Adipocyte (in vitro differentiated cells): ENCODE measurements around the gene TTC7B.

Experiments
- DNase-seq: peaks from one replicate; pipeline ENCODE4 v3.0.0-alpha.2; 2015; ENCODE audit warnings: low read depth
- H3K27me3 ChIP-seq: replicated peaks from 2 replicates; pipeline ENCODE4 v1.7.0; 2013; ENCODE audit warnings: mild to moderate bottlenecking, low read length, moderate library complexity; ENCODE audit not compliant: control insufficient read depth, insufficient read depth
- H3K36me3 ChIP-seq: 2 replicates; pipeline ENCODE4 v1.7.0; 2013; ENCODE audit warnings: low read length, mild to moderate bottlenecking, moderate library complexity; ENCODE audit not compliant: control insufficient read depth, insufficient read depth, severe bottlenecking
- H3K4me1 ChIP-seq: 2 replicates; pipeline ENCODE4 v1.7.0; 2013; ENCODE audit warnings: mild to moderate bottlenecking, low read length, moderate library complexity; ENCODE audit not compliant: control insufficient read depth, insufficient read depth
- H3K4me3 ChIP-seq: 2 replicates; pipeline ENCODE4 v1.7.0; 2013; ENCODE audit warnings: mild to moderate bottlenecking, low read length, moderate library complexity
- H3K9ac ChIP-seq: 2 replicates; pipeline ENCODE4 v1.7.0; 2013; ENCODE audit warnings: mild to moderate bottlenecking, low read length, moderate library complexity
- H3K9me3 ChIP-seq: 2 replicates; pipeline ENCODE4 v1.7.0; 2013; ENCODE audit warnings: mild to moderate bottlenecking, low read length, moderate library complexity; ENCODE audit not compliant: control insufficient read depth

The TTC7B gene

DNA sequence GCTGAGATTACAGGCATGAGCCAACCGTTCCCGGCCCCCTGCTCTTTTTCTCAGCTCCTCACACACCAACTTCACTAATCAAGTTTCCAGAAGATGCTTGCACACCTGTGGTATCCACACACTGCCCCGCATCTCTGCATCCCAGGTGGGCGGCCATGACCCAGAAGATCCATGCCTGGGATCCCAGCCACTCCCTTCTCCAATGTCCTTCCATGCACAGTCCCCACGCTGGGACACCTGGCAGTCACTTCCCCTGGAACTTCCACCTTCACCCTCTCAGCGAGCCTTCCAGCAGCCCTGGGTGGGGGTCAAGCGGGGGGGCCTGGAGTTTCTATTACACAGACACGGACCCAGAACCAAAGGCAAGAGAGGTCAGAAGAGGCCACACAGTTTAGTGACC lies 311.6 kb downstream of the TTC7B start:
- no peak for DNase-seq
- Histone ChIP-seq H3K9me3 (peaks cover 3% of the 10 kb centered on the region), H3K4me3 (no peak overlapping the region), H3K9ac (no peak overlapping the region), H3K27me3 (peaks cover 49% of the 10 kb centered on the region), H3K36me3 (no peaks in the 10 kb centered on the region), H3K4me1 (no peaks in the 10 kb centered on the region)

GRCh38 chr14:90503582-90503981 lies 312.6 kb downstream of the TTC7B start:
- no peaks in the 10 kb centered on the region for H3K36me3 ChIP-seq
- H3K27me3 ChIP-seq: peaks cover 48% of the 10 kb centered on the region
- H3K9ac ChIP-seq: no peak overlapping the region
- DNase-seq: no peak
- no peaks in the 10 kb centered on the region for H3K4me1 ChIP-seq
- no peak overlapping the region for H3K4me3 ChIP-seq
- H3K9me3 ChIP-seq: peaks cover 3% of the 10 kb centered on the region

DNA sequence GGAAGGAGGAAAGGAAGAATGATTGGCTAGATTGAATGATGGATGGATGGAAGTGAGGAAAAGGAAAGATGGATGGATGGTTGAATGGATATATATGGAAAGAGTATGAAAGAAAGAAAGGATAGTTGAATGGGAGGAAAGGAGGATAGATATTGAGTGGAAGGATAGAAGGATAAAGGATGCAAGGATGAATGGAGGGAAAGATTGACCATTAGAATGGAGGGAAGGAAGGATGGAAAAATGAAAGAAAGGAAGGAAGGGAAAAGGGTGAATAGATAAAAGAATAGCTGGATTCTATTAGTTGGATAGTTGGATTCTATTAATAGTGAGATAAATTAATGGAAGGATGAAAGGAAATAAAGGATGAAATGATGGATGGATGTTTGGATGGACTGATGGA lies 313.5 kb downstream of the TTC7B start:
- H3K4me1 ChIP-seq: no peaks in the 10 kb centered on the region

DNA sequence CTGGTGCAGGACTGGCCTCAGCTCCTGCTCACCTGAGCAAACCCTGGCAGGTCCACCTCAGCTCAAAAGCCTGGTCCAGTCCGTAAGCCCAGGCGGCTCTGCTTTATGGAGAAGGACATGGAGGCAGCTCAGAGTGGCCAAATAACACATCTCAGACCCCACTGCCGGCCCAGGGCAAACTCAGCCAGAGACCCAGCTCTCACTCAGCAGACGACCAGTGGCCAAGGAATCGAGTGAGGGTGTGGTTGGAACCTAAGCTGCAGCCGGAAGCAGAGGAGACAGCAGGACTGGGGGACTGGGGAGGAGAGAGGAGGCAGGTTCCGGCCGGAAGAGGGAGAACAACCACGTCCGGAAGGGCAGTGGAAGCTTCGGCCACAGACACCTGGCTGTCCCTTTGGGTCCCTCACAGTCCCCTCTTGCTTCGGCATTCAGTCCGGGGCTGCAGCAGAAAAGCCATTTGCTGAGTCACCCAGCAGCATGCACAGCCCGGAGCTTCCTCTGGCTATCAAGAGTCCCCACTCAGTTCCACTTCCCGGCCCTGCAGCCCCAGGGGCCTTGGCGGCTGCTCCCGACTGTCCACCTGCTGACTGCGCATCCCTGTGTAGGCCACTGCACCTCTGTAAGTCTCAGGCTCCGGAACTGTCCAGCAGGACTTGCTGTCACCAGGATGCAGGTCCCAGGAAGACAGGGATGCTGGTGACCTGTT lies 315.4 kb downstream of the TTC7B start:
- no peak for DNase-seq
- Histone ChIP-seq H3K27me3 (peaks cover 36% of the 10 kb centered on the region), H3K9me3 (peaks cover 3% of the 10 kb centered on the region), H3K9ac (no peak overlapping the region), H3K4me3 (no peak overlapping the region), H3K4me1 (no peaks in the 10 kb centered on the region), H3K36me3 (no peaks in the 10 kb centered on the region)

More for the DNA sequence above, 313.5 kb downstream of the TTC7B start:
- no peak for DNase-seq
- Histone ChIP-seq H3K36me3 (no peaks in the 10 kb centered on the region), H3K27me3 (peaks cover 41% of the 10 kb centered on the region), H3K9ac (no peak overlapping the region), H3K4me3 (no peak overlapping the region), H3K9me3 (peaks cover 3% of the 10 kb centered on the region)

DNA sequence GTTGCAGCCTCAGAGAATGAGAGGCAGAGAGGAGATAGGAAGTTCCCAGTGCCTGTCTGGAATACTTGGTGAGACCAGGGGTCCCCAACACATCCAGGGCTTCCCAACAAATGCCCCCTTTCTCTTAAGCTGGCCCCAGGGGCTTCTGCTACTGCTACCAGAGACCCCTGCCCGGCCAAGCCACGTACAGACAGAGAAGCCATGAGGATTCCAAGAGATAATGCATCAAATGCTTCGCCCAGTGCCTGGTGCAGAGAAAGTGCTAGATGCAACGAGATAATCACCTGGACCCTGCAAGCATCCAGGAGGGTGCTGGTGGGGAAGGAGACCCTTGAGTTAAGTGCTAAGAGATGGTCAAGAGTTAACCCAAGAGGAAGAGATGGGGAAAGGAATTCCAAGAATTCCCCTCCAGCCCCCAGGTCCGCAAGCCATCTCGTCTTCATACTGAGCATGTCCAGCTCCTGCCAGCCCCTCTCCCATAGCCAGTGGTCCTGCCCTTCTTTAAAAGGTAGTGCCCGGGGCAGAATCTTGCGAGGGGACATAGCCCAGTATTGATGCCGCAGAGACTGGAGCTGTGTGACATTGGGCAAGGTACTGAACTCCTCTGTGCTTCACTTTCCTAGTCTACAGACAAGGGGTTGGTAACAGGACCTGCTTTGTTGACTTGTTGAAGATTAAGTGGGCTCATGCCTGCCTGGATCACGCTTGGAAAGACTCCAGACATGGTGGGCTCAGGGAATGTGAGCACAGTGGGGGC lies 316.1 kb downstream of the TTC7B start:
- Histone ChIP-seq H3K4me3 (no peak overlapping the region), H3K27me3 (peaks cover 36% of the 10 kb centered on the region), H3K36me3 (no peaks in the 10 kb centered on the region), H3K9ac (no peak overlapping the region), H3K9me3 (peaks cover 3% of the 10 kb centered on the region), H3K4me1 (no peaks in the 10 kb centered on the region)
- DNase-seq: no peak

DNA sequence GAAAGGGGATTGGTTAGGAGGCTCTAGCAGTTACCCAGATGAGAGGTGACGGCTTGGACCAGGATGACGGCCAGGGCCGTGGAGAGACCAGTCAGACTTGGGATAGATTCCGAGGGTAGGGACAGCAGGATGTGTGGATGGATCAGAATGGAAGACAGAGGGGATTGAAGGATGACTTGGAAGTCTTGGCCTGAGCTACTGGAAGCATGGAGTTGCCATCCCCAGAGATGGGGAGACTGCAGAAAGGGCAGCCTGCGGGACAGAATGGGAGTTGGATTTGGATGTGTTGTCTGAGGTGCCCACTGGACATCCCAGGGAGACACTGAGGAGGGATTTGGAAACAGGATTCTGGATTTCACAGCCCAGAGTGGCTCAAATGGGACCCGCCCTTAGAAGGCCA lies 317.1 kb downstream of the TTC7B start:
- DNase-seq: no peak
- Histone ChIP-seq H3K27me3 (peaks cover 32% of the 10 kb centered on the region), H3K9ac (no peak overlapping the region)

DNA sequence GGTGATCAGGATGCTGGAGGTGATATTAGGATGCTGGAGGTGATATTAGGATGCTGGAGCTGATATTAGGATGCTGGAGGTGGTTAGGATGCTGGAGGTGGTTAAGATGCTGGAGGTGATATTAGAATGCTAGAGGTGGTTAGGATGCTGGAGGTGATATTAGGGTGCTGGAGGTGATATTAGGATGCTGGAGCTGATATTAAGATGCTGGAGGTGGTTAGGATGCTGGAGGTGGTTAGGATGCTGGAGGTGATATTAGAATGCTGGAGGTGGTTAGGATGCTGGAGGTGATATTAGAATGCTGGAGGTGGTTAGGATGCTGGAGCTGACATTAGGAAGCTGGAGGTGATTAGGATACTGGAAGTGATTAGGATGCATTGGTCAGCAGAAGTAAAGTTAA lies 318.0 kb downstream of the TTC7B start:
- Histone ChIP-seq H3K9ac (no peak overlapping the region), H3K4me1 (no peaks in the 10 kb centered on the region), H3K4me3 (no peak overlapping the region), H3K9me3 (peaks cover 3% of the 10 kb centered on the region), H3K27me3 (peaks cover 27% of the 10 kb centered on the region), H3K36me3 (no peaks in the 10 kb centered on the region)
- DNase-seq: no peak

More for the DNA sequence above, 317.1 kb downstream of the TTC7B start:
- Histone ChIP-seq H3K36me3 (no peaks in the 10 kb centered on the region), H3K4me3 (no peak overlapping the region), H3K9me3 (peaks cover 3% of the 10 kb centered on the region), H3K4me1 (no peaks in the 10 kb centered on the region)

DNA sequence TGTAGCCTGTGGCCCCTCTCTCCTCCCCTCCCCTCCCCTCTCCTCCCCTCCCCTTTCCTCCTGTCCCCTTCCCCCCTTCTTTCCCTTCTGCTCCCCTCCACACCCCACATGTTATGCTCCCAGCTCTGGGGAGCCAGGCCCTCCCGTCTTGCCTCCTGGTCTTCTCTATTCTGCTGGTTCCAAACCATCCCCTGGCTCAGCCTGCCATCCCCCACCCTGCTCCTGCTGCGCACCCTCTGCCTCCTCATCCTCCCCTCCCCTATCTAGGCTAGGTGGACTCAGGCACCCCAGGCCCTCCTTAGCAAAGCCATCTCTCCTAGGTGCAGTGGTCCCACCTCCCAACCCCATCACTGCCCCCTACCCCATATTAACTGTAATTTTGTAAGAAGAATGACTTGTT lies 319.9 kb downstream of the TTC7B start:
- Histone ChIP-seq H3K9ac (no peak overlapping the region), H3K9me3 (no peaks in the 10 kb centered on the region), H3K4me3 (no peak overlapping the region), H3K27me3 (peaks cover 15% of the 10 kb centered on the region), H3K4me1 (peaks cover 8% of the 10 kb centered on the region), H3K36me3 (no peaks in the 10 kb centered on the region)
- no peak for DNase-seq

- peak; percentile 76 for DNase-seq
These were observed 320.6 kb downstream of the TTC7B start for GRCh38 chr14:90495357-90496276.

GRCh38 chr14:90491911-90492531 lies 324.2 kb downstream of the TTC7B start:
- Histone ChIP-seq H3K9ac (no peak overlapping the region), H3K4me1 (peaks cover 8% of the 10 kb centered on the region), H3K36me3 (no peaks in the 10 kb centered on the region), H3K27me3 (peaks cover 3% of the 10 kb centered on the region), H3K9me3 (no peaks in the 10 kb centered on the region), H3K4me3 (no peak overlapping the region)
- no peak for DNase-seq

More at GRCh38 chr14:90495357-90496276, 320.6 kb downstream of the TTC7B start:
- H3K4me1 ChIP-seq: peaks cover 8% of the 10 kb centered on the region
- no peak overlapping the region for H3K4me3 ChIP-seq
- no peaks in the 10 kb centered on the region for H3K9me3 ChIP-seq
- no peaks in the 10 kb centered on the region for H3K36me3 ChIP-seq
- H3K9ac ChIP-seq: no peak overlapping the region
- H3K27me3 ChIP-seq: peaks cover 15% of the 10 kb centered on the region
